ENCODE results near the gene GLMN.

DNA sequence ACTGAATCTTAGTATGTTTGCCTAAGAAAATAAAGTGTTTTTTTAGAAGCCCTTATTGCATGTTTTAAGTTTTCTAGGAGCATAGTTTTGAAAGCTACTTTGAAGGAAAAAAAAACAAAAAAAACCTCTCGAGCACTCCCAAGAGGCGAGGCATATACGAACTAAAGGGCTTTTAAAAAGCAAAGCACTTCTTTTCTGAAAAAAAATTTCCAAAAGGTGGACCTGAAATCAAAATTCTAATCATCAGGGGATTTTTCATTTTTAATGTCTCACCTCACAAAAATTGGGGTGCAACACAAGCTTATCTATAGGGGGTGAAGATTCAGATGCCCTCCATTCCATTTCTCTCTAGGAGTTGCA lies 594 bp downstream of the GLMN start:
- TF ChIP-seq, protein P1, sequence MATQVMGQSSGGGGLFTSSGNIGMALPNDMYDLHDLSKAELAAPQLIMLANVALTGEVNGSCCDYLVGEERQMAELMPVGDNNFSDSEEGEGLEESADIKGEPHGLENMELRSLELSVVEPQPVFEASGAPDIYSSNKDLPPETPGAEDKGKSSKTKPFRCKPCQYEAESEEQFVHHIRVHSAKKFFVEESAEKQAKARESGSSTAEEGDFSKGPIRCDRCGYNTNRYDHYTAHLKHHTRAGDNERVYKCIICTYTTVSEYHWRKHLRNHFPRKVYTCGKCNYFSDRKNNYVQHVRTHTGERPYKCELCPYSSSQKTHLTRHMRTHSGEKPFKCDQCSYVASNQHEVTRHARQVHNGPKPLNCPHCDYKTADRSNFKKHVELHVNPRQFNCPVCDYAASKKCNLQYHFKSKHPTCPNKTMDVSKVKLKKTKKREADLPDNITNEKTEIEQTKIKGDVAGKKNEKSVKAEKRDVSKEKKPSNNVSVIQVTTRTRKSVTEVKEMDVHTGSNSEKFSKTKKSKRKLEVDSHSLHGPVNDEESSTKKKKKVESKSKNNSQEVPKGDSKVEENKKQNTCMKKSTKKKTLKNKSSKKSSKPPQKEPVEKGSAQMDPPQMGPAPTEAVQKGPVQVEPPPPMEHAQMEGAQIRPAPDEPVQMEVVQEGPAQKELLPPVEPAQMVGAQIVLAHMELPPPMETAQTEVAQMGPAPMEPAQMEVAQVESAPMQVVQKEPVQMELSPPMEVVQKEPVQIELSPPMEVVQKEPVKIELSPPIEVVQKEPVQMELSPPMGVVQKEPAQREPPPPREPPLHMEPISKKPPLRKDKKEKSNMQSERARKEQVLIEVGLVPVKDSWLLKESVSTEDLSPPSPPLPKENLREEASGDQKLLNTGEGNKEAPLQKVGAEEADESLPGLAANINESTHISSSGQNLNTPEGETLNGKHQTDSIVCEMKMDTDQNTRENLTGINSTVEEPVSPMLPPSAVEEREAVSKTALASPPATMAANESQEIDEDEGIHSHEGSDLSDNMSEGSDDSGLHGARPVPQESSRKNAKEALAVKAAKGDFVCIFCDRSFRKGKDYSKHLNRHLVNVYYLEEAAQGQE (IDR thresholded peaks at IDR 0.05; ENCODE audit: insufficient read depth in 1 of 2, low read depth in 2 of 2, low read length in 2 of 2) = no peak
- TF ChIP-seq SIN3A (IDR thresholded peaks at IDR 0.05; ENCODE audit: borderline replicate concordance, insufficient read depth, low read length) (no peak), FOXP2 (optimal IDR thresholded peaks at IDR 0.05; ENCODE audit: borderline replicate concordance, extremely low read depth, extremely low read length, insufficient read depth) (no peak), POLR2AphosphoS5 (IDR thresholded peaks at IDR 0.05; ENCODE audit: low read depth, low read length) (no peak)
